ENCODE results near the gene SHISA9. TPM values are rescaled to one million over a fixed set of nuclear protein-coding genes. Genes with fewer than 3 reads are reported as not detected.

Gene SHISA9
- total RNA-seq, 2 donors from 2014 or later: 20.5 to 24.0 TPM

- no peaks in the 10 kb centered on the region for H3K4me1 ChIP-seq (replicated peaks)
- DNase-seq (ENCODE audit: low spot score): no peak
- TF ChIP-seq POLR2AphosphoS5 (IDR thresholded peaks at IDR 0.05) (no peak), CTCF (IDR thresholded peaks at IDR 0.05) (no peak), POLR2A (IDR thresholded peaks at IDR 0.05) (no peak)
- H3K9me3 ChIP-seq: no peaks in the 10 kb centered on the region
- WGBS: 89% methylated on average over 5 of the region's 5 CpGs
- H3K27me3 ChIP-seq (replicated peaks; ENCODE audit: insufficient read depth): no peaks in the 10 kb centered on the region
- H3K4me3 ChIP-seq: no peak overlapping the region
- no peak overlapping the region for H3K27ac ChIP-seq
- intact Hi-C loops (cut with DNase I): no loop called here
- H3K36me3 ChIP-seq: no peaks in the 10 kb centered on the region
Measured at GRCh38 chr16:12988071-12988470, 86.7 kb downstream of the SHISA9 start.

- Histone ChIP-seq H3K9me3 (no peaks in the 10 kb centered on the region), H3K4me3 (no peak overlapping the region), H3K27me3 (replicated peaks; ENCODE audit: insufficient read depth) (no peaks in the 10 kb centered on the region), H3K4me1 (replicated peaks) (no peaks in the 10 kb centered on the region), H3K27ac (no peak overlapping the region), H3K36me3 (no peaks in the 10 kb centered on the region)
- intact Hi-C loops (cut with DNase I): no loop called here
- WGBS: 82% methylated on average over 5 of the region's 5 CpGs
- no peak for DNase-seq (ENCODE audit: low spot score)
- TF ChIP-seq CTCF (IDR thresholded peaks at IDR 0.05): no peak
- no peak for TF ChIP-seq POLR2AphosphoS5 (IDR thresholded peaks at IDR 0.05)
- TF ChIP-seq POLR2A (IDR thresholded peaks at IDR 0.05): no peak
Measured at GRCh38 chr16:12992066-12992465, 90.7 kb downstream of the SHISA9 start.

- DNase-seq (ENCODE audit: low spot score): no peak
- no peaks in the 10 kb centered on the region for H3K36me3 ChIP-seq
- H3K4me3 ChIP-seq: no peak overlapping the region
- intact Hi-C loops (cut with DNase I): no loop called here
- no peaks in the 10 kb centered on the region for H3K27me3 ChIP-seq (replicated peaks; ENCODE audit: insufficient read depth)
- TF ChIP-seq CTCF (IDR thresholded peaks at IDR 0.05): no peak
- TF ChIP-seq POLR2A (IDR thresholded peaks at IDR 0.05): no peak
- no peak for TF ChIP-seq POLR2AphosphoS5 (IDR thresholded peaks at IDR 0.05)
- H3K27ac ChIP-seq: no peak overlapping the region
- H3K9me3 ChIP-seq: no peaks in the 10 kb centered on the region
- no peaks in the 10 kb centered on the region for H3K4me1 ChIP-seq (replicated peaks)
- WGBS: 63% methylated on average over 4 of the region's 4 CpGs
Measured at GRCh38 chr16:12994402-12994801, 93.0 kb downstream of the SHISA9 start.

- no peak for DNase-seq (ENCODE audit: low spot score)
- no peaks in the 10 kb centered on the region for H3K36me3 ChIP-seq
- H3K9me3 ChIP-seq: no peaks in the 10 kb centered on the region
- WGBS: 68% methylated on average over 7 of the region's 7 CpGs
- intact Hi-C loops (cut with DNase I): no loop called here
- no peak overlapping the region for H3K27ac ChIP-seq
- no peaks in the 10 kb centered on the region for H3K27me3 ChIP-seq (replicated peaks; ENCODE audit: insufficient read depth)
- H3K4me1 ChIP-seq (replicated peaks): no peaks in the 10 kb centered on the region
- TF ChIP-seq POLR2AphosphoS5 (IDR thresholded peaks at IDR 0.05) (no peak), CTCF (IDR thresholded peaks at IDR 0.05) (no peak), POLR2A (IDR thresholded peaks at IDR 0.05) (no peak)
- H3K4me3 ChIP-seq: no peak overlapping the region
Measured at GRCh38 chr16:12995721-12996372, 94.4 kb downstream of the SHISA9 start.

GRCh38 chr16:12998361-12999085 is 97.1 kb downstream of the SHISA9 start:
- no peaks in the 10 kb centered on the region for H3K36me3 ChIP-seq
- no peaks in the 10 kb centered on the region for H3K9me3 ChIP-seq
- H3K27me3 ChIP-seq (replicated peaks; ENCODE audit: insufficient read depth): no peaks in the 10 kb centered on the region
- intact Hi-C loops (cut with DNase I): no loop called here
- H3K27ac ChIP-seq: no peak overlapping the region
- WGBS: 85% methylated on average over 7 of the region's 7 CpGs
- TF ChIP-seq POLR2AphosphoS5 (IDR thresholded peaks at IDR 0.05): no peak
- TF ChIP-seq CTCF (IDR thresholded peaks at IDR 0.05): no peak
- TF ChIP-seq POLR2A (IDR thresholded peaks at IDR 0.05): no peak
- no peak overlapping the region for H3K4me3 ChIP-seq
- no peak for DNase-seq (ENCODE audit: low spot score)
- no peaks in the 10 kb centered on the region for H3K4me1 ChIP-seq (replicated peaks)

Measured in prostate gland (tissue), 2 donors.